ENCODE results near the gene TPST2. TPM values are rescaled to one million over a fixed set of nuclear protein-coding genes. Genes with fewer than 3 reads are reported as not detected.

The TPST2 gene
- total and polyA plus RNA-seq, 2 experiments from 2014 or later: 31.0 to 36.8 TPM

- H3K27ac ChIP-seq: no peak overlapping the region
- no peaks in the 10 kb centered on the region for H3K79me2 ChIP-seq
- 94% methylated on average over 5 of the region's 5 CpGs for WGBS (ENCODE audit: low lambda C conversion rate, missing lambda C conversion rate)
- H4K20me1 ChIP-seq (ENCODE audit: insufficient read depth, poor library complexity, severe bottlenecking): no peaks in the 10 kb centered on the region
- no peak overlapping the region for H3K4me3 ChIP-seq
- no peaks in the 10 kb centered on the region for H3K9me2 ChIP-seq (replicated peaks; ENCODE audit: insufficient read depth)
- H3K27me3 ChIP-seq: no peaks in the 10 kb centered on the region
- H3K4me1 ChIP-seq (ENCODE audit: insufficient read depth): no peaks in the 10 kb centered on the region
- no peak overlapping the region for H2AFZ ChIP-seq
- no peak overlapping the region for H3K4me2 ChIP-seq
- DNase-seq (ENCODE audit: low spot score): no peak
- no peaks in the 10 kb centered on the region for H3K36me3 ChIP-seq (replicated peaks; ENCODE audit: insufficient read depth, low read depth)
- no peak for TF ChIP-seq EZH2 (IDR thresholded peaks at IDR 0.05; ENCODE audit: borderline replicate concordance)
- no peak for TF ChIP-seq EZH2phosphoT487 (IDR thresholded peaks at IDR 0.05; ENCODE audit: low read depth, severe bottlenecking, unreplicated experiment)
- TF ChIP-seq CTCF (IDR thresholded peaks at IDR 0.05; ENCODE audit: poor library complexity): no peak
- no peaks in the 10 kb centered on the region for H3K9me3 ChIP-seq (ENCODE audit: low read depth)
Measured at GRCh38 chr22:26556904-26557303, 33.0 kb downstream of the TPST2 start.

GRCh38 chr22:26555478-26555877 lies 34.5 kb downstream of the TPST2 start:
- H3K36me3 ChIP-seq (replicated peaks; ENCODE audit: insufficient read depth, low read depth): no peaks in the 10 kb centered on the region
- H3K4me3 ChIP-seq: no peak overlapping the region
- DNase-seq (ENCODE audit: low spot score): no peak
- H3K9me2 ChIP-seq (replicated peaks; ENCODE audit: insufficient read depth): no peaks in the 10 kb centered on the region
- no peaks in the 10 kb centered on the region for H3K27me3 ChIP-seq
- H3K27ac ChIP-seq: no peak overlapping the region
- H3K9me3 ChIP-seq (ENCODE audit: low read depth): no peaks in the 10 kb centered on the region
- TF ChIP-seq EZH2phosphoT487 (IDR thresholded peaks at IDR 0.05; ENCODE audit: low read depth, severe bottlenecking, unreplicated experiment) (no peak), EZH2 (IDR thresholded peaks at IDR 0.05; ENCODE audit: borderline replicate concordance) (no peak), CTCF (IDR thresholded peaks at IDR 0.05; ENCODE audit: poor library complexity) (no peak)
- H3K4me1 ChIP-seq (ENCODE audit: insufficient read depth): no peaks in the 10 kb centered on the region
- no peak overlapping the region for H3K4me2 ChIP-seq
- H2AFZ ChIP-seq: no peak overlapping the region
- H4K20me1 ChIP-seq (ENCODE audit: insufficient read depth, poor library complexity, severe bottlenecking): no peaks in the 10 kb centered on the region
- WGBS (ENCODE audit: low lambda C conversion rate, missing lambda C conversion rate): 94% methylated on average over 11 of the region's 11 CpGs
- peaks cover 2% of the 10 kb centered on the region for H3K79me2 ChIP-seq

- Histone ChIP-seq H3K4me3 (no peak overlapping the region), H2AFZ (no peak overlapping the region), H3K79me2 (peaks cover 2% of the 10 kb centered on the region), H3K4me2 (no peak overlapping the region), H3K9me3 (ENCODE audit: low read depth) (no peaks in the 10 kb centered on the region), H3K27me3 (no peaks in the 10 kb centered on the region), H3K9me2 (replicated peaks; ENCODE audit: insufficient read depth) (no peaks in the 10 kb centered on the region), H3K36me3 (replicated peaks; ENCODE audit: insufficient read depth, low read depth) (no peaks in the 10 kb centered on the region), H3K4me1 (ENCODE audit: insufficient read depth) (no peaks in the 10 kb centered on the region), H4K20me1 (ENCODE audit: insufficient read depth, poor library complexity, severe bottlenecking) (no peaks in the 10 kb centered on the region), H3K27ac (no peak overlapping the region)
- DNase-seq (ENCODE audit: low spot score): no peak
- 67% methylated on average over 6 of the region's 6 CpGs for WGBS (ENCODE audit: low lambda C conversion rate, missing lambda C conversion rate)
- no peak for TF ChIP-seq EZH2 (IDR thresholded peaks at IDR 0.05; ENCODE audit: borderline replicate concordance)
- TF ChIP-seq CTCF (IDR thresholded peaks at IDR 0.05; ENCODE audit: poor library complexity): no peak
- TF ChIP-seq EZH2phosphoT487 (IDR thresholded peaks at IDR 0.05; ENCODE audit: low read depth, severe bottlenecking, unreplicated experiment): no peak
Measured at GRCh38 chr22:26554956-26555355, 35.0 kb downstream of the TPST2 start.

Data from hepatocyte (in vitro differentiated cells).